ENCODE measurements around the gene CYP26B1.

CYP26B1 gene

GRCh38 chr2:72141881-72142451 lies 5.7 kb downstream of the CYP26B1 start:
- no peak for DNase-seq (ENCODE audit: extremely low read depth, insufficient read length)
- Histone ChIP-seq H3K4me3 (replicated peaks; ENCODE audit: low read depth, low read length) (no peak overlapping the region), H3K27me3 (replicated peaks; ENCODE audit: control insufficient read depth, insufficient read depth, low read length) (no peaks in the 10 kb centered on the region; the same call in 1 of the 2 replicates), H3K36me3 (ENCODE audit: control insufficient read depth, insufficient read depth, low read length) (no peaks in the 10 kb centered on the region)
- TF ChIP-seq CTCF (IDR thresholded peaks at IDR 0.05; ENCODE audit: insufficient read depth, low read length, poor library complexity, severe bottlenecking) = no peak

GRCh38 chr2:72141032-72141645 lies 6.5 kb downstream of the CYP26B1 start:
- Histone ChIP-seq H3K36me3 (ENCODE audit: control insufficient read depth, insufficient read depth, low read length) (no peaks in the 10 kb centered on the region), H3K4me3 (replicated peaks; ENCODE audit: low read depth, low read length) (no peak overlapping the region), H3K27me3 (replicated peaks; ENCODE audit: control insufficient read depth, insufficient read depth, low read length) (no peaks in the 10 kb centered on the region; the same call in 1 of the 2 replicates)
- TF ChIP-seq CTCF (IDR thresholded peaks at IDR 0.05; ENCODE audit: insufficient read depth, low read length, poor library complexity, severe bottlenecking) = no peak
- DNase-seq (ENCODE audit: extremely low read depth, insufficient read length) = no peak

DNA sequence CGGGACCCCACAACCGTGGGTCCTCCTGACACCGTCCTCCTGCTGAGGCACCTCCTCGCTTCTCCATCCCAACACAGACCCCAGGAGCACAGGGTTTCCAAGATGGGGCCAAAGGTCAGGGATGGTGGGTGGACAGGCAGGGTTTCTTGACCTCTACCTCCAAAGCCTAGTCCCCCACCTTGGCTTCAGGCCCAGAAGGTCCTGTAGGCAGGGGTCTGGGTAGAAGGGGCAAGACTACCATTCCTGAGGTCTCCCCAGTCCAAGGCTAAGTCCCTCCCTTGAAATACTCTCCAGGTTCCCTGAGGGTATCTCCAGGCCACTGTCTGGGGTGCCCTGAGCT lies 7.1 kb downstream of the CYP26B1 start:
- no peaks in the 10 kb centered on the region; the same call in 1 of the 2 replicates for H3K27me3 ChIP-seq (replicated peaks; ENCODE audit: control insufficient read depth, insufficient read depth, low read length)
- no peaks in the 10 kb centered on the region for H3K36me3 ChIP-seq (ENCODE audit: control insufficient read depth, insufficient read depth, low read length)
- TF ChIP-seq CTCF (IDR thresholded peaks at IDR 0.05; ENCODE audit: insufficient read depth, low read length, poor library complexity, severe bottlenecking) = no peak
- H3K4me3 ChIP-seq (replicated peaks; ENCODE audit: low read depth, low read length) = no peak overlapping the region
- no peak for DNase-seq (ENCODE audit: extremely low read depth, insufficient read length)

GRCh38 chr2:72139874-72140620 lies 7.6 kb downstream of the CYP26B1 start:
- H3K27me3 ChIP-seq (replicated peaks; ENCODE audit: control insufficient read depth, insufficient read depth, low read length) = no peaks in the 10 kb centered on the region; the same call in 1 of the 2 replicates
- no peak for TF ChIP-seq CTCF (IDR thresholded peaks at IDR 0.05; ENCODE audit: insufficient read depth, low read length, poor library complexity, severe bottlenecking)

GRCh38 chr2:72139471-72139873 lies 8.2 kb downstream of the CYP26B1 start:
- H3K27me3 ChIP-seq (replicated peaks; ENCODE audit: control insufficient read depth, insufficient read depth, low read length) = no peaks in the 10 kb centered on the region; the same call in 1 of the 2 replicates
- no peak for DNase-seq (ENCODE audit: extremely low read depth, insufficient read length)
- no peaks in the 10 kb centered on the region for H3K36me3 ChIP-seq (ENCODE audit: control insufficient read depth, insufficient read depth, low read length)
- no peak for TF ChIP-seq CTCF (IDR thresholded peaks at IDR 0.05; ENCODE audit: insufficient read depth, low read length, poor library complexity, severe bottlenecking)
- H3K4me3 ChIP-seq (replicated peaks; ENCODE audit: low read depth, low read length) = no peak overlapping the region

More at GRCh38 chr2:72139874-72140620, 7.6 kb downstream of the CYP26B1 start:
- no peak overlapping the region for H3K4me3 ChIP-seq (replicated peaks; ENCODE audit: low read depth, low read length)
- no peak for DNase-seq (ENCODE audit: extremely low read depth, insufficient read length)
- H3K36me3 ChIP-seq (ENCODE audit: control insufficient read depth, insufficient read depth, low read length) = no peaks in the 10 kb centered on the region

Measured in GM06990 (cell line).